HG03060 (cell line): ENCODE data around the gene VENTX.
"Not testable (repeated sequence)": the region's sequence is repeated elsewhere in the genome, so short reads cannot be mapped to it uniquely, and the experiment has no call there.

ENCODE experiments used
- ATAC-seq: cut with Tn5 transposase; IDR thresholded peaks from one replicate; pipeline ENCODE4 v1.9.1; 2021; ENCODE audit warnings: low read depth, moderate number of reproducible peaks; ENCODE audit not compliant: unreplicated experiment

Gene VENTX

GRCh38 chr10:133214468-133215410, 22.9 kb upstream of the VENTX start:
- ATAC-seq: no peak

- no peak for ATAC-seq
Measured at GRCh38 chr10:133215586-133215985, 22.1 kb upstream of the VENTX start.

- ATAC-seq: no peak
Measured at GRCh38 chr10:133216776-133217175, 20.9 kb upstream of the VENTX start.

- no peak for ATAC-seq
Measured at GRCh38 chr10:133217800-133218589, 19.7 kb upstream of the VENTX start.

GRCh38 chr10:133218891-133219290, 18.8 kb upstream of the VENTX start:
- no peak for ATAC-seq

- no peak for ATAC-seq
Measured at GRCh38 chr10:133219782-133220181, 17.9 kb upstream of the VENTX start.

- ATAC-seq: no peak
Measured at GRCh38 chr10:133221331-133221730, 16.3 kb upstream of the VENTX start.

GRCh38 chr10:133221756-133222155, 15.9 kb upstream of the VENTX start:
- not testable (repeated sequence) for ATAC-seq

GRCh38 chr10:133224076-133224475, 13.6 kb upstream of the VENTX start:
- no peak for ATAC-seq

- ATAC-seq: no peak
Measured at GRCh38 chr10:133224756-133225372, 12.8 kb upstream of the VENTX start.

GRCh38 chr10:133225707-133226191, 11.9 kb upstream of the VENTX start:
- ATAC-seq: no peak

- no peak for ATAC-seq
Measured at GRCh38 chr10:133226251-133226808, 11.3 kb upstream of the VENTX start.

GRCh38 chr10:133227256-133227655, 10.4 kb upstream of the VENTX start:
- no peak for ATAC-seq

GRCh38 chr10:133229265-133230043, 8.2 kb upstream of the VENTX start:
- ATAC-seq: no peak

GRCh38 chr10:133230044-133230361, 7.7 kb upstream of the VENTX start, which contains the start of gene UTF1:
Gene UTF1, plus strand, starts transcription at chr10:133230217. Its CDS starts 72 bp downstream, at chr10:133230289.
- no peak for ATAC-seq

- ATAC-seq: no peak
Measured at GRCh38 chr10:133230387-133231195, 7.1 kb upstream of the VENTX start.

GRCh38 chr10:133231244-133231945, 6.3 kb upstream of the VENTX start:
- ATAC-seq: no peak

- ATAC-seq: no peak
Measured at GRCh38 chr10:133231946-133232574, 5.6 kb upstream of the VENTX start.
